Measurements from ENCODE around the gene SFMBT1.

The SFMBT1 gene

DNA sequence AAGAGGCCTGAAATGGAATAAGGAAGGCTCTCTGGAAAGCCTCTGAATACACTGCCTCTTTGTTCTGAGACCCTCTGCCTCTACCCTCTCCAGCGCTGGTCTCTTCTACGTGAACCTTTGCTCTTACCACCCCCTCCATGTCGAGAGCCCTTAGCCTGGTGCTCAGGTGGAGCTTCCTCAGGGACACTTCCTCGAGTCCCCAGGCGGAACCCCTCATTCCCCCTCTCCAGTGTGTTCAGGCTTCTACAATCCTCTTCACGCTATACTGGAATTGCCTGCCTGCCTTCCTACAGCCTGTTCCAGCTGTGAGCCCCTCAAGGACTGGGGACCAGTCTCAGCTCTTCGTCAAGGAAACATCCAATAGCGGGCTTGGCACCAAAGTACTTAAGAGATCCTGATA is 156.0 kb downstream of the SFMBT1 start:
- H3K4me3 ChIP-seq (ENCODE audit: low read depth, low read length), result no peak overlapping the region
- TF ChIP-seq, protein P1, sequence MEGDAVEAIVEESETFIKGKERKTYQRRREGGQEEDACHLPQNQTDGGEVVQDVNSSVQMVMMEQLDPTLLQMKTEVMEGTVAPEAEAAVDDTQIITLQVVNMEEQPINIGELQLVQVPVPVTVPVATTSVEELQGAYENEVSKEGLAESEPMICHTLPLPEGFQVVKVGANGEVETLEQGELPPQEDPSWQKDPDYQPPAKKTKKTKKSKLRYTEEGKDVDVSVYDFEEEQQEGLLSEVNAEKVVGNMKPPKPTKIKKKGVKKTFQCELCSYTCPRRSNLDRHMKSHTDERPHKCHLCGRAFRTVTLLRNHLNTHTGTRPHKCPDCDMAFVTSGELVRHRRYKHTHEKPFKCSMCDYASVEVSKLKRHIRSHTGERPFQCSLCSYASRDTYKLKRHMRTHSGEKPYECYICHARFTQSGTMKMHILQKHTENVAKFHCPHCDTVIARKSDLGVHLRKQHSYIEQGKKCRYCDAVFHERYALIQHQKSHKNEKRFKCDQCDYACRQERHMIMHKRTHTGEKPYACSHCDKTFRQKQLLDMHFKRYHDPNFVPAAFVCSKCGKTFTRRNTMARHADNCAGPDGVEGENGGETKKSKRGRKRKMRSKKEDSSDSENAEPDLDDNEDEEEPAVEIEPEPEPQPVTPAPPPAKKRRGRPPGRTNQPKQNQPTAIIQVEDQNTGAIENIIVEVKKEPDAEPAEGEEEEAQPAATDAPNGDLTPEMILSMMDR (conservative IDR thresholded peaks at IDR 0.05; ENCODE audit: low read depth, low read length), result no peak
- DNase-seq (ENCODE audit: low read depth), result no peak

DNA sequence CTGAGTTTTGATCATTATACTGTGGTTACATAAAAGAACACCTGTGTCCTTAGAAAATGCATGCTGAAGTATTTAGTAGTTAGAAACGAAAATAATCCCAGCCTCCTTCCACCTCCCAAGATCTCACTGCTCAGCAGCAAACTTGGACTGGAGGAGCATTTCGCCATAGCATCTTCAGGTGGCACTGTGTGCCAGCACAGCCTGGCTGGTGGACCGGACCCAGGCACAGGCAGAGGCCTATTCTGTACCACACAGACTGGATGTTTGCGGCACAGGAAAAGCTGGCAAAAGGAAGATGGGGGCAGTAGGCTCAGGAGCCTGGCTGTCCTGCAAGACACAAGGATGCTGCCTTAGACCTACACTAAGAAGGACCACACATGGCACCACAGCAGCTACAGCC is 158.7 kb downstream of the SFMBT1 start:
- TF ChIP-seq, protein P1 (conservative IDR thresholded peaks at IDR 0.05; ENCODE audit: low read depth, low read length), result no peak
- DNase-seq (ENCODE audit: low read depth), result no peak
- no peak overlapping the region for H3K4me3 ChIP-seq (ENCODE audit: low read depth, low read length)

DNA sequence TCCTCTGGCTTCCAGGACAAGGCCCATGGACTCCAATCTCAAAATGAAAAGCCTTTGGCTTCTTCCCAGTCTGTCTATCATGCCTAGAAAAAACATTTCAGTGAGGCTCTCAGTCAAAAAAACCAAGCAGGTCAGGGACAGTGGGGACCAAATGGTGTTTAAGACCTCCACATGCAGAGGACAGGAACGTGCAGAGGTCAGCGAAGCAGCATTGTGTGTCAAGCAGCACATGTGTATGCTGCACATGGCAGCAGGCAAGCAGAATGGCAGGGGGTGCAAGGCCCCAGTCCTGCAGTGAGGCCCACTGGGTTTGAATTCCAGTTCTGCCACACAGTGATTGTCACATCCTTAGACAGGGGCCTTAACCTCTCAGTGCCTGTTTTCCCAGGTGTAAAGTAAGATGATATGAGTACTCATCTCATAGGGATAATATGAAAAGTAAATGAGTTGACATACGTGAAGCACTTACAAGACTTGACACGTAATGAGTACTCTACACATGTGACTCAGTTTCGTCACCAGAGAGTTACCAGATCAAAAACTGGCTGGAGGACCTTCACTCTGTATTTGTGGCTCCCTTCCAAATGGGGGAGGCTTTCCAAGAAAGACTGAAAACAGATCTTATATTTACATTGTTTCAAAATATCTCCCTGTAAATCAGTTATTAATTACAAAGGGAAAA is 159.7 kb downstream of the SFMBT1 start:
- no peak for DNase-seq (ENCODE audit: low read depth)
- H3K4me3 ChIP-seq (ENCODE audit: low read depth, low read length), result no peak overlapping the region
- TF ChIP-seq, protein P1 (conservative IDR thresholded peaks at IDR 0.05; ENCODE audit: low read depth, low read length), result no peak

DNA sequence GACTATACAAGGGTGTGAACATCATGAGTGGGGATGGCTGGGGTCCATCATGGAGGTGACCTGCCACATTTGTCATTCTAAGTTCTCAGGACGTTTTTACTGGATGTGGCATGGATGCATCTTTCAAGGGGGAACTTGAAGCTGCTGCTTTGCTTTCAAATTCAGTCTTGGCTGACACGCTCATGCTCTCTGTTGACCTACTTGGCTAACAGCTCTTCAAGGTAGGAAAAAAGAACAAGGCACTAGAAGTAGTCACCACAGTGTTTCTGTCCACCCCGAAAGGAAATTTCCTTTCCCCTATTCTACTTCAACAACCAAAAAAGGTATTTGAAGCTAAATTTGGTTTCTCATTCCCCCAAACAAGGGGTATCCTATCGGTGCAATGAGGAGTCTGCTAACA is 163.5 kb downstream of the SFMBT1 start:
- TF ChIP-seq, protein P1 (conservative IDR thresholded peaks at IDR 0.05; ENCODE audit: low read depth, low read length), result no peak
- no peak overlapping the region for H3K4me3 ChIP-seq (ENCODE audit: low read depth, low read length)
- no peak for DNase-seq (ENCODE audit: low read depth)

DNA sequence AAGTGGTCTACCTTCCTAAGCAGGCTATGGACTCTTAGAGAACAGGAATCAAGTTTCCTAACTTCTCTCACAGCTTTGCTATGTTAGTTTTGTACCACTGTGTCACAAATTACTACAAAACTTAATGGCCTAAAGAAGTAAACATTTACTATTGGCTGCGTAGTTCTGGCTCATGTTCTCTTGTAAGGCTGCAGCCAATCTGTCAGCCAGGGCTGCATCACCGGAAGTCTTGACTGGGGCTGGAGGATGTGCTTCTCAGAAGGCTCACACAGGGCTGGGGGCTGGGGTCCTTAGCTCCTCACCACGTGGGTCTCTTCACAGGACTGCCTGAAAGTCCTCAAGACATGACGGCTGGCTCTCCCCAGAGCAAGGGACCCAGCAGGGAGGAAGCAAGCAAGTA is 164.0 kb downstream of the SFMBT1 start:
- DNase-seq (ENCODE audit: low read depth), result no peak
- TF ChIP-seq, protein P1 (conservative IDR thresholded peaks at IDR 0.05; ENCODE audit: low read depth, low read length), result no peak

DNA sequence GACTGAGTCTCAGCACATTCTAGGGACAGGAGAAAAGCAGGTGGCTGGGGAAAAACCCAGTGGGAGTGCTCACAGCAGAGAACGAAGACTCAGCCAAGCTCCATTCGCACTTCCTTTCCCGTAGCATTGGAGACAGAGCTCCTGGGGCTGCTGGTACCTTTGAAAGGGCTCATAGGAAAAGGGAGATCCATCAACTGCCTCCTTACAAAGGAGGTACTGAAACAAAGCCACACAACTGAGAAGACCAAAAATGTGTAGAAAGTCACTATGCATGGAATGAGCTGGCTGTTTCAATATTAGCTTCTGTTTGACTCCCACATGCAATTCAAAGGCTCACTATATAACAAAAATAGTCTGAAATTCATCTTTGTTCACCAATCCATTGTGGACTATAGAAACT is 165.4 kb downstream of the SFMBT1 start:
- TF ChIP-seq, protein P1 (conservative IDR thresholded peaks at IDR 0.05; ENCODE audit: low read depth, low read length), result no peak
- no peak overlapping the region for H3K4me3 ChIP-seq (ENCODE audit: low read depth, low read length)
- DNase-seq (ENCODE audit: low read depth), result no peak

More for the DNA sequence above, 164.0 kb downstream of the SFMBT1 start:
- no peak overlapping the region for H3K4me3 ChIP-seq (ENCODE audit: low read depth, low read length)

DNA sequence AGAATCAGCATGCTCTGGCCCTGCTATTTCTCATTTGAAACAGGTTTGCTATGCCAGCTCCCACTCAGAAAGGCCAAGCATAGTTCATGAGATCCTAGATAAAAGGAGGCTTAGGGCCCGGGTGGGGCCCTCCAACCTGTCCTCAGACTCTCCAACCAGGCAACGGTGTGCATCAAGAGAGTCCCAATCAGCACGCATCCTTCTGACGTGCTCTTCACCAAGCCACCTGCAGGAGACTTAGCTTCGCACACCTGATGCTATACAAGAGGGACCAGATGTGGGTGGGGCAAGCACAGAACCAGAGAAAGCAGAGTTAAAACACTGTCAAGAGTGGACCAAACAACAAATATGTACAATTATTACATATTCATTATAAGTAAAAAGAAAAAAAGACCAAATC is 165.8 kb downstream of the SFMBT1 start:
- DNase-seq (ENCODE audit: low read depth), result no peak
- TF ChIP-seq, protein P1 (conservative IDR thresholded peaks at IDR 0.05; ENCODE audit: low read depth, low read length), result no peak
- H3K4me3 ChIP-seq (ENCODE audit: low read depth, low read length), result no peak overlapping the region
